ENCODE results near the gene CIITA. TPM values are rescaled to one million over a fixed set of nuclear protein-coding genes. Genes with fewer than 3 reads are reported as not detected.
"Not testable (repeated sequence)": the region's sequence is repeated elsewhere in the genome, so short reads cannot be mapped to it uniquely, and the experiment has no call there.

The CIITA gene
- total RNA-seq, 1 donor from 2014 or later = 0.20 TPM

DNA sequence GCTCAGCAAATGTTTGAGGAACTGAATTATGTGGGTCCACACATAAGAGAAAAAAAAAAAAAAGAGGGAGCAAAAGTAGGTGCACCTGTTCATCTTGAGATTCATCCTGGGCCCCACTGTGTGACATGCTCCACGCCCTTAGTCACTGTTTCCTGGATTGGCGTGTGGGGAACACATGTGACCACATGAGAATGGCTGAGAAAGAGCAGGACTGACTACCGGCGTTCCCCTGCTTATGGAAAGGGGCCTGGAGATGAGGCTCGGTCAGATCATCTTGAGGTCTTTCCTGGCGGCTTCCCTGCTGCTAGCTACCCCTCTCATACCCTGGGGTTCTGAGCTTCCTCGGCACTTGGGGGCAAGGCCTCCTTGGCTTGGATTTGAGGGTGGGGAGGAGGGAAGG, 61.3 kb downstream of the CIITA start:
- H3K4me1 Mint-ChIP-seq = peaks cover 40% of the 10 kb centered on the region
- H3K27ac Mint-ChIP-seq = no peak overlapping the region
- H3K9me3 Mint-ChIP-seq = no peaks in the 10 kb centered on the region
- H3K36me3 Mint-ChIP-seq = no peaks in the 10 kb centered on the region
- no peak overlapping the region for H3K4me3 Mint-ChIP-seq
- TF ChIP-seq CTCF (IDR thresholded peaks at IDR 0.05; ENCODE audit: unreplicated experiment) = no peak
- DNase-seq (ENCODE audit: low spot score in 2 of 2, unreplicated experiment in 2 of 2) = no peak
- H3K27me3 Mint-ChIP-seq (ENCODE audit: low read depth) = no peaks in the 10 kb centered on the region

GRCh38 chr16:10938796-10939648, 62.0 kb downstream of the CIITA start:
- Mint-ChIP-seq H3K36me3 (no peaks in the 10 kb centered on the region), H3K4me1 (peaks cover 41% of the 10 kb centered on the region), H3K27me3 (ENCODE audit: low read depth) (no peaks in the 10 kb centered on the region), H3K9me3 (no peaks in the 10 kb centered on the region), H3K4me3 (no peak overlapping the region), H3K27ac (no peak overlapping the region)
- TF ChIP-seq CTCF (IDR thresholded peaks at IDR 0.05; ENCODE audit: unreplicated experiment) = no peak
- no peak for DNase-seq (ENCODE audit: low spot score in 2 of 2, unreplicated experiment in 2 of 2)

DNA sequence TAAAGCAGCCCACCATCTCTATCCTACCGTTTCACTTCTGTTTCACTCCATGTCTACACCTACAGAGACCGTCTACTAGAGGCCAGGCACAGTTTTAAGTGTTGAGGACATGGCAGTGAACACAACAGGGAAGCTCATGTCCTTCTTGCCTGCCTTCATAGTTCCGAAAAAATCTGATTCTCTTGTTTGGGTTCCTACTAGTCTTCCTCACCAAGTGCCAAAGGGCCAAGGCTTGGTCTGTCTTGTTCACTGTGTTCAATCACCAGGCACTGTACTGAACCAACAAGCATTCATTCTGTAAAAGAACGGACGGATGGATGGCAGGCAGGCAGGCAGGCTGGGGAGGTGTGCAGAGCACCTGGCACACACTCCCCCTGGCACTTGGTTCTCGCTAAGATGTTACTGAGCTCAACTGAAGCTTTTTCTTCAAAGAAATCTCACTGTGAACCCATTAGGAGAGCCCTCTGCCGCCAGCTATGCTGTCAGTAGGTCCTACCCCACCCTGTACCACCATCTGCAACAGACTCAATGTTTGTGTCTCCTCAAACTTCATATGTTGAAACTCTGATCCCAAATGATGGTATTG, 62.7 kb downstream of the CIITA start:
- H3K27ac Mint-ChIP-seq = no peak overlapping the region
- H3K4me3 Mint-ChIP-seq = peak overlapping the region; percentile 90
- no peak for TF ChIP-seq CTCF (IDR thresholded peaks at IDR 0.05; ENCODE audit: unreplicated experiment)
- H3K36me3 Mint-ChIP-seq = no peaks in the 10 kb centered on the region
- H3K27me3 Mint-ChIP-seq (ENCODE audit: low read depth) = no peaks in the 10 kb centered on the region
- DNase-seq (ENCODE audit: low spot score in 2 of 2, unreplicated experiment in 2 of 2) = no peak
- peaks cover 44% of the 10 kb centered on the region for H3K4me1 Mint-ChIP-seq
- no peaks in the 10 kb centered on the region for H3K9me3 Mint-ChIP-seq

DNA sequence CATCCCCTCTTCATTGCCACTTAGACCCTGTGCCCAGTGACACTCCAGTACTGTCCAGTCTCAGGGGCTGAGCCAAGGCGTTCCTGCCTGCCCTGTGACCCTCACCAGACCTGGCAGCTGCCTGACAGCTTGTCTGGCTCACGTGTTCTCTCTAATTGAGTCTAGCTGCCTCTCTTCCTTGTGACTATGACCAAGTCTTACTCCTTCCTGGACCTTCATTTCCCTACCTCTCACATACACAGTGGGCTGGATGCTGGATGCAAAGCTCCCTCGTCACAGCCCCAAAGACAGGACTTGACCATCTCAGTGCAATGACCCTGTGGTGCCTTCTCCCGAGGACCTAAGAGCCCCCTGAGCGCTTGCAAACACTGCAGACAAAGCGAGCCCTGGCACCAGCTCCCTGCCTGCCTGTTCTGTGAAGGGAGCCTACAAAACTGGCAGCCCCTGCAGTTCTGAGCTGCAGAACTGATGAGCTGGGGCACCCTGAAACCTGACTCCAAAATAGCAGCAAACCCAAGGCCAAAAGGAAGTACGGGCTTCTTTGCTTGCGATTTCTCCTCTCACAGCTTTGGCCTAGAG, 63.6 kb downstream of the CIITA start:
- no peak for DNase-seq (ENCODE audit: low spot score in 2 of 2, unreplicated experiment in 2 of 2)
- no peak overlapping the region for H3K27ac Mint-ChIP-seq
- no peaks in the 10 kb centered on the region for H3K9me3 Mint-ChIP-seq
- no peaks in the 10 kb centered on the region for H3K27me3 Mint-ChIP-seq (ENCODE audit: low read depth)
- H3K4me1 Mint-ChIP-seq = peaks cover 50% of the 10 kb centered on the region
- TF ChIP-seq CTCF (IDR thresholded peaks at IDR 0.05; ENCODE audit: unreplicated experiment) = no peak
- no peaks in the 10 kb centered on the region for H3K36me3 Mint-ChIP-seq
- H3K4me3 Mint-ChIP-seq = peak overlapping the region; percentile 90

DNA sequence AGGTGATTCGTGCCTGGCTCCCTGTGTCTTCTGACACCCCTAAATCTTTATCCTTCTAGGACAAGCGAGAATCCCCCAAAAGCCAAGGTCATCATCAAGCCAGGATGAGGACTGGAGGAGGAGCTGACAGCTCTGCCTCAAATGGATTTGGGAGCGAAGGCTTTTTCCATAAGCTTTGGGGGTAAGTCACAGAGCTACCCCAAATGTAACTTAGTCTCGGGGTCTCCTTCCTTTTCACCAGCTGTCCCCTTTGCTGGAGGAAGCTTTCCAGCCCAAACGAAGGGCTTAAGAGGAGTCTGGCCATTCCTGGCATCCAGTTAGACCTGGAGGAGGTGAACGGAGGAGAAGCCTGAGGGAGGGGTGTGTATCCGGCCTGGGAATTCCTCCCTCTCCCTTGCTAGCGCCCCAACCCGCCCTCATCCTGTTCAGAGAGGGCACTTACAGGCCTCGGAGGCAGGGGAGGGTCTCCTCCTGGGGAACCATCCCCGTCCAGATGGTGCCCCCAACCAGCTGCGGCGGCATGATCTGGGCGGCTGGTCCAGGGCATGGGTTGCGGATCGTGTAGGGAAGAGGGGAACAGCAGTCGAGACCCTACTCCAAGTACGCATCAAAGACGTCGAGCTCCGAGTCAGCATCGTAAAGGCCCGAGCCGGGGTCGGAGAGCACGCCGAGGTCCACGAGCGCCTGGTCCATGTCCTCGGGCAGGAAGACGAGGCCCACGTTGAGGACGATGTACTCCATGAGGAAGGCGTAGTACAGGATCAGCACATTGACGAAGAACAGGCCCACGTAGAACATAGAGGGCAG, 64.3 kb downstream of the CIITA start:
- Mint-ChIP-seq H3K36me3 (no peaks in the 10 kb centered on the region), H3K4me3 (peak overlapping the region; percentile 90), H3K27ac (peak overlapping the region; percentile 79), H3K4me1 (peaks cover 57% of the 10 kb centered on the region), H3K27me3 (ENCODE audit: low read depth) (no peaks in the 10 kb centered on the region), H3K9me3 (no peaks in the 10 kb centered on the region)
- no peak for TF ChIP-seq CTCF (IDR thresholded peaks at IDR 0.05; ENCODE audit: unreplicated experiment)
- DNase-seq (ENCODE audit: low spot score in 2 of 2, unreplicated experiment in 2 of 2) = no peak

- peaks cover 63% of the 10 kb centered on the region for H3K4me1 Mint-ChIP-seq
- H3K4me3 Mint-ChIP-seq = peak overlapping the region; percentile 90
- DNase-seq (ENCODE audit: low spot score in 2 of 2, unreplicated experiment in 2 of 2); H3K36me3 Mint-ChIP-seq; H3K27ac Mint-ChIP-seq; H3K27me3 Mint-ChIP-seq (ENCODE audit: low read depth); H3K9me3 Mint-ChIP-seq: not testable (repeated sequence)
These were observed 64.9 kb downstream of the CIITA start for GRCh38 chr16:10941935-10942351.

Measured in mesothelial cell of epicardium (in vitro differentiated cells).